ENCODE data around the gene CTNNBIP1. TPM values are rescaled to one million over a fixed set of nuclear protein-coding genes. Genes with fewer than 3 reads are reported as not detected.

The CTNNBIP1 gene, protein sequence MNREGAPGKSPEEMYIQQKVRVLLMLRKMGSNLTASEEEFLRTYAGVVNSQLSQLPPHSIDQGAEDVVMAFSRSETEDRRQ
- 31.3 TPM for total RNA-seq (2021; ENCODE audit: unreplicated experiment)
- polyA plus RNA-seq (2012), result 33.7 and 43.0 TPM in 2 replicates
- percentile 58 among the genes with signal in this experiment for Bru-seq, nascent RNA
- percentile 62 among the genes with signal in this experiment for BruChase-seq, experiment 1, labeled RNA remaining after a 6-hour chase
- BruChase-seq, experiment 2, labeled RNA remaining after a 2-hour chase, result percentile 60 among the genes with signal in this experiment
- long read RNA-seq, transcript CTNNBIP1-204 (5 exons, 1,206 nt), result major isoform, 30 of 45 reads
- long read RNA-seq, partial matches to known transcripts, result 0 of 45 reads
- long read RNA-seq, other reads (novel, unspliced or antisense), result 13 of 45 reads

DNA sequence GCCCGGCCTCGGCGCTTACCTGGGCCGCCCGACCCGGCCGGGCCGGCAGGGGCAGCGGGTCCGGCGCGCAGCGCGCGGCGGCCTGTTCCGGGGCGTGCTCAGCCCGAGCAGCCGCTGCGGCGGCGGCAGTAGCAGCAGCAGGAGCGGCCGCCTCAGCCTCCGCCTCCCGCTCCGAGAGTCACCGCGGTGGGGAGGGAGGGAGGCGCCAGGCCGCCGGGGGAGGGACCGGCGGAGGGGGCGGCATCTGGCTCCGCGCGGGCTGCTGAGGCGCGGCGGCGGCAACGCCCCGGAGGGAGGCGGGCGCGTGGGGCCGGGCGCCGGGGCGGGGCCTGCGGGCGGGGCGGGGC is at the start of gene CTNNBIP1:
TSS of gene CTNNBIP1 (minus strand) at position 194 of the 347 bp plus-strand sequence. CDS start 38,205 bp downstream, outside the sequence.
- Histone ChIP-seq H3K4me3 (replicated peaks in 1 of 2; ENCODE audit: low read depth in 1 of 2, low read length in 2 of 2) (peak within 1 kb of the TSS; percentile 75 to 81), H2AFZ (ENCODE audit: low read depth, low read length, poor library complexity, severe bottlenecking) (peak within 1 kb of the TSS; percentile 69), H3K9me3 (ENCODE audit: control insufficient read depth in 1 of 2, insufficient read depth in 1 of 2, low read depth in 1 of 2, low read length in 2 of 2) (no peaks in the 10 kb centered on the region), H4K20me1 (ENCODE audit: insufficient read depth) (no peaks in the 10 kb centered on the region), H3K27ac (ENCODE audit: low read depth, low read length) (peak within 1 kb of the TSS; percentile 90), H3K4me2 (ENCODE audit: low read length) (peak within 1 kb of the TSS; percentile 89), H3K9ac (ENCODE audit: low read length) (peak within 1 kb of the TSS; percentile 80), H3K36me3 (ENCODE audit: control insufficient read depth in 1 of 2, insufficient read depth in 2 of 2, low read length in 2 of 2) (no peaks in the 10 kb centered on the region), H3K27me3 (ENCODE audit: insufficient read depth, low read length) (no peaks in the 10 kb centered on the region), H3K79me2 (ENCODE audit: insufficient read depth, low read length) (peaks cover 7% of the 10 kb centered on the region; the same call in 1 of the 2 replicates), H3K9me2 (ENCODE audit: insufficient read depth) (no peaks in the 10 kb centered on the region), H3K4me1 (ENCODE audit: control insufficient read depth in 1 of 2, insufficient read depth in 2 of 2, low read length in 2 of 2) (peaks cover 10 to 25% of the 10 kb centered on the region in 2 experiments)
- no peak for DNase-seq (ENCODE audit: low read depth, low spot score)
- intact Hi-C loops (cut with micrococcal nuclease), result loop anchor here (2.0 kb wide), 1 partner anchor 33 kb away; the partner anchor contains the start of genes LZIC and NMNAT1
- ATAC-seq, result peak; percentile 84
- ChIA-PET RAD21 (ENCODE audit: low non-redundant PET in 1 of 2, low total read pairs in 2 of 2, uncharacterized antibody in 2 of 2, unreplicated experiment in 2 of 2) (interaction anchor here in 1 of 2 experiments (1.2 kb wide), 1 partner anchor 32 kb away, joined by 3 read pairs; no protein-coding TSS in a partner anchor), POLR2A (no interaction called here), CTCF (interaction anchor here (1.4 kb wide), 1 partner anchor 35 kb away, joined by 5 read pairs; no protein-coding TSS in a partner anchor)
- peak; percentile 10 for TF ChIP-seq YY1 (IDR thresholded peaks at IDR 0.05; ENCODE audit: extremely low read depth, insufficient replicate concordance, low read depth, low read length)
- peak; percentile 68 for TF ChIP-seq POLR2AphosphoS5 (IDR thresholded peaks at IDR 0.05; ENCODE audit: low read depth, low read length)
- TF ChIP-seq, protein P1, sequence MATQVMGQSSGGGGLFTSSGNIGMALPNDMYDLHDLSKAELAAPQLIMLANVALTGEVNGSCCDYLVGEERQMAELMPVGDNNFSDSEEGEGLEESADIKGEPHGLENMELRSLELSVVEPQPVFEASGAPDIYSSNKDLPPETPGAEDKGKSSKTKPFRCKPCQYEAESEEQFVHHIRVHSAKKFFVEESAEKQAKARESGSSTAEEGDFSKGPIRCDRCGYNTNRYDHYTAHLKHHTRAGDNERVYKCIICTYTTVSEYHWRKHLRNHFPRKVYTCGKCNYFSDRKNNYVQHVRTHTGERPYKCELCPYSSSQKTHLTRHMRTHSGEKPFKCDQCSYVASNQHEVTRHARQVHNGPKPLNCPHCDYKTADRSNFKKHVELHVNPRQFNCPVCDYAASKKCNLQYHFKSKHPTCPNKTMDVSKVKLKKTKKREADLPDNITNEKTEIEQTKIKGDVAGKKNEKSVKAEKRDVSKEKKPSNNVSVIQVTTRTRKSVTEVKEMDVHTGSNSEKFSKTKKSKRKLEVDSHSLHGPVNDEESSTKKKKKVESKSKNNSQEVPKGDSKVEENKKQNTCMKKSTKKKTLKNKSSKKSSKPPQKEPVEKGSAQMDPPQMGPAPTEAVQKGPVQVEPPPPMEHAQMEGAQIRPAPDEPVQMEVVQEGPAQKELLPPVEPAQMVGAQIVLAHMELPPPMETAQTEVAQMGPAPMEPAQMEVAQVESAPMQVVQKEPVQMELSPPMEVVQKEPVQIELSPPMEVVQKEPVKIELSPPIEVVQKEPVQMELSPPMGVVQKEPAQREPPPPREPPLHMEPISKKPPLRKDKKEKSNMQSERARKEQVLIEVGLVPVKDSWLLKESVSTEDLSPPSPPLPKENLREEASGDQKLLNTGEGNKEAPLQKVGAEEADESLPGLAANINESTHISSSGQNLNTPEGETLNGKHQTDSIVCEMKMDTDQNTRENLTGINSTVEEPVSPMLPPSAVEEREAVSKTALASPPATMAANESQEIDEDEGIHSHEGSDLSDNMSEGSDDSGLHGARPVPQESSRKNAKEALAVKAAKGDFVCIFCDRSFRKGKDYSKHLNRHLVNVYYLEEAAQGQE (IDR thresholded peaks at IDR 0.05; ENCODE audit: low read depth), result no peak
- TF ChIP-seq ZFX (IDR thresholded peaks at IDR 0.05), result peak; percentile 43; the same call in 1 of the 2 replicates
- no peak for TF ChIP-seq POLR2A (IDR thresholded peaks at IDR 0.05; ENCODE audit: borderline replicate concordance, extremely low read depth, insufficient read depth, insufficient read length)
- 0 out of 2 replicates have a peak, but pooled peaks have one; percentile 1 for TF ChIP-seq SIN3A (IDR thresholded peaks at IDR 0.05; ENCODE audit: low read depth)
- BruUV-seq (replicated peaks), result no TSS peak

Measured in HCT116 (cell line).